HuH-7.5 (cell line): ENCODE measurements around the gene LMO2.

Experiments
- DNase-seq: peaks from one replicate; pipeline ENCODE4 v3.0.0; 2011; ENCODE audit warnings: low spot score

LMO2 gene

GRCh38 chr11:33913991-33914390 lies 22.1 kb upstream of the LMO2 start:
- no peak for DNase-seq

- no peak for DNase-seq
These were observed 20.8 kb upstream of the LMO2 start for GRCh38 chr11:33912405-33913361.

- DNase-seq, result no peak
These were observed 19.1 kb upstream of the LMO2 start for GRCh38 chr11:33910958-33911339.

- no peak for DNase-seq
These were observed 18.6 kb upstream of the LMO2 start for GRCh38 chr11:33910296-33910957.

- DNase-seq, result no peak
These were observed 17.7 kb upstream of the LMO2 start for GRCh38 chr11:33909552-33909951.

GRCh38 chr11:33909150-33909549 lies 17.3 kb upstream of the LMO2 start:
- DNase-seq, result no peak

GRCh38 chr11:33907421-33907820 lies 15.5 kb upstream of the LMO2 start:
- no peak for DNase-seq

GRCh38 chr11:33906484-33907186 lies 14.8 kb upstream of the LMO2 start:
- DNase-seq, result no peak

GRCh38 chr11:33904102-33904501 lies 12.2 kb upstream of the LMO2 start:
- DNase-seq, result no peak

- no peak for DNase-seq
These were observed 8.4 kb upstream of the LMO2 start for GRCh38 chr11:33900159-33900840.

GRCh38 chr11:33899400-33900037 lies 7.6 kb upstream of the LMO2 start:
- DNase-seq, result no peak

- DNase-seq, result no peak
These were observed 7.1 kb upstream of the LMO2 start for GRCh38 chr11:33898957-33899356.

- no peak for DNase-seq
These were observed 6.0 kb upstream of the LMO2 start for GRCh38 chr11:33897761-33898375.

- no peak for DNase-seq
These were observed 5.0 kb upstream of the LMO2 start for GRCh38 chr11:33896911-33897310.

- no peak for DNase-seq
These were observed 3.9 kb upstream of the LMO2 start for GRCh38 chr11:33895752-33896137.

GRCh38 chr11:33894398-33894746 lies 2.5 kb upstream of the LMO2 start:
- no peak for DNase-seq

GRCh38 chr11:33893711-33894397 lies 2.0 kb upstream of the LMO2 start:
- no peak for DNase-seq

- DNase-seq, result no peak
These were observed 1.2 kb upstream of the LMO2 start for GRCh38 chr11:33892906-33893594.

- DNase-seq, result no peak
These were observed 2.0 kb downstream of the LMO2 start for GRCh38 chr11:33889821-33890378.

- no peak for DNase-seq
These were observed 2.6 kb downstream of the LMO2 start for GRCh38 chr11:33889296-33889695.
